Esophagus (tissue), 2 donors: Measurements from ENCODE around the gene DNM1. TPM values are rescaled to one million over a fixed set of nuclear protein-coding genes. Genes with fewer than 3 reads are reported as not detected.

Experiments used
- H3K27ac ChIP-seq, 2 donors: one replicate each; pipeline ENCODE4 v1.5.1; 2013; ENCODE audit warnings: low read depth in 2 of 2, mild to moderate bottlenecking in 2 of 2, inconsistent platforms in 1 of 2, low read length in 1 of 2, moderate library complexity in 1 of 2
- H3K27me3 ChIP-seq, 2 donors: one replicate each; pipeline ENCODE4 v1.6.1; 2013; ENCODE audit warnings: low read length in 2 of 2, control low read depth in 1 of 2, mild to moderate bottlenecking in 1 of 2; ENCODE audit not compliant: insufficient read depth in 2 of 2, control insufficient read depth in 1 of 2
- H3K36me3 ChIP-seq, 2 donors: one replicate each; pipeline ENCODE4 v1.6.1; 2013; ENCODE audit warnings: low read length in 1 of 2; ENCODE audit not compliant: control insufficient read depth in 2 of 2, insufficient read depth in 2 of 2
- H3K4me1 ChIP-seq, 2 donors: one replicate each; pipeline ENCODE4 v1.6.1; 2013; ENCODE audit warnings: low read length in 1 of 2; ENCODE audit not compliant: control insufficient read depth in 2 of 2, insufficient read depth in 2 of 2
- H3K4me3 ChIP-seq, 2 donors: one replicate each; pipeline ENCODE4 v1.5.1; 2013; ENCODE audit warnings: low read length in 2 of 2, mild to moderate bottlenecking in 2 of 2, low read depth in 1 of 2, moderate library complexity in 1 of 2
- H3K9me3 ChIP-seq, 2 donors: one replicate each; pipeline ENCODE4 v1.6.1; 2013; ENCODE audit warnings: mild to moderate bottlenecking in 2 of 2, low read depth in 1 of 2, low read length in 1 of 2, moderate library complexity in 1 of 2; ENCODE audit not compliant: control insufficient read depth in 2 of 2, insufficient read depth in 1 of 2
- WGBS, 2 donors: extraction: QIAGEN DNeasy Blood & Tissue Kit; methylation state at CpG; one replicate each; pipeline ENCODE4 v1.1.7; 2013; 5-methylcytosine and 5-hydroxymethylcytosine counted together
- polyA plus RNA-seq, 2 donors: library from polyadenylated mRNA; stranded (reverse); fragments of 200-250 nt; gene quantifications; one replicate each; pipeline ENCODE4 v1.2.3, GENCODE V29; 2013
- donor health status: healthy with polysubstance abuse.
- donor health status: Bipolar disorder and iron deficiency.

The DNM1 gene
- 1 to 10 TPM; 2.4 to 4.6 TPM for polyA plus RNA-seq

GRCh38 chr9:128203024-128203706 lies at the start of gene DNM1:
TSS of gene DNM1 (plus strand) at chr9:128203379. CDS start at chr9:128203471, 92 bp downstream.
- no peaks in the 10 kb centered on the region for H3K9me3 ChIP-seq
- H3K4me3 ChIP-seq: peak within 1 kb of the TSS; percentile 54 to 61
- 1% methylated on average over 58 to 72 of the region's 72 CpGs for WGBS, 2 donors
- H3K27me3 ChIP-seq: peaks cover 0 to 5% of the 10 kb centered on the region in 2 donors
- peaks cover 6 to 8% of the 10 kb centered on the region in 2 donors for H3K4me1 ChIP-seq
- H3K27ac ChIP-seq: peak within 1 kb of the TSS in 1 of 2 donors; percentile 27
- no peaks in the 10 kb centered on the region for H3K36me3 ChIP-seq

- WGBS, 2 donors: 87 to 90% methylated on average over 13 of the region's 13 CpGs
- Histone ChIP-seq H3K36me3 (peaks cover 0 to 2% of the 10 kb centered on the region in 2 donors), H3K27me3 (no peaks in the 10 kb centered on the region), H3K4me3 (no peak overlapping the region), H3K27ac (peak overlapping the region in 1 of 2 donors; percentile 34), H3K4me1 (peaks cover 0 to 18% of the 10 kb centered on the region in 2 donors), H3K9me3 (no peaks in the 10 kb centered on the region)
Measured at GRCh38 chr9:128153947-128154695, 49.1 kb upstream of the DNM1 start.

GRCh38 chr9:128155736-128156500 lies 47.3 kb upstream of the DNM1 start:
- Histone ChIP-seq H3K4me3 (no peak overlapping the region), H3K27me3 (no peaks in the 10 kb centered on the region), H3K4me1 (peaks cover 3 to 10% of the 10 kb centered on the region in 2 donors), H3K27ac (no peak overlapping the region), H3K9me3 (no peaks in the 10 kb centered on the region), H3K36me3 (no peaks in the 10 kb centered on the region)
- WGBS, 2 donors: 77 to 85% methylated on average over 7 of the region's 7 CpGs

GRCh38 chr9:128159522-128159783 lies 43.7 kb upstream of the DNM1 start:
- 21 to 28% methylated on average over 11 of the region's 11 CpGs for WGBS, 2 donors
- no peaks in the 10 kb centered on the region for H3K27me3 ChIP-seq
- H3K4me1 ChIP-seq: peaks cover 3 to 10% of the 10 kb centered on the region in 2 donors
- H3K4me3 ChIP-seq: peak overlapping the region; percentile 36 to 40
- peak overlapping the region; percentile 62 to 79 for H3K27ac ChIP-seq
- peaks cover 6 to 22% of the 10 kb centered on the region in 2 donors for H3K36me3 ChIP-seq
- H3K9me3 ChIP-seq: no peaks in the 10 kb centered on the region

GRCh38 chr9:128159784-128160602 lies 43.2 kb upstream of the DNM1 start, which contains the start of gene BBLN:
TSS of gene BBLN (plus strand) at chr9:128160265. CDS start at chr9:128160408, 143 bp downstream.
- peak within 1 kb of the TSS; percentile 65 to 70 for H3K4me3 ChIP-seq
- H3K36me3 ChIP-seq: peaks cover 6 to 25% of the 10 kb centered on the region in 2 donors
- peak within 1 kb of the TSS; percentile 74 to 79 for H3K27ac ChIP-seq
- H3K27me3 ChIP-seq: no peaks in the 10 kb centered on the region
- peaks cover 3 to 10% of the 10 kb centered on the region in 2 donors for H3K4me1 ChIP-seq
- 1% methylated on average over 52 to 76 of the region's 77 CpGs for WGBS, 2 donors
- H3K9me3 ChIP-seq: no peaks in the 10 kb centered on the region

- H3K27ac ChIP-seq: peak overlapping the region; percentile 74 to 76
- peak overlapping the region; percentile 65 to 70 for H3K4me3 ChIP-seq
- H3K36me3 ChIP-seq: peaks cover 6 to 25% of the 10 kb centered on the region in 2 donors
- WGBS, 2 donors: 1% methylated on average over 23 of the region's 23 CpGs
- H3K9me3 ChIP-seq: no peaks in the 10 kb centered on the region
- peaks cover 3 to 10% of the 10 kb centered on the region in 2 donors for H3K4me1 ChIP-seq
- H3K27me3 ChIP-seq: no peaks in the 10 kb centered on the region
Measured at GRCh38 chr9:128160603-128160987, 42.6 kb upstream of the DNM1 start.

- Histone ChIP-seq H3K9me3 (no peaks in the 10 kb centered on the region), H3K27me3 (no peaks in the 10 kb centered on the region), H3K27ac (peak overlapping the region in 1 of 2 donors; percentile 27), H3K4me3 (peak overlapping the region in 1 of 2 donors; percentile 65), H3K36me3 (peaks cover 12 to 32% of the 10 kb centered on the region in 2 donors), H3K4me1 (peaks cover 3 to 10% of the 10 kb centered on the region in 2 donors)
- WGBS, 2 donors: 86 to 90% methylated on average over 13 of the region's 13 CpGs
Measured at GRCh38 chr9:128161215-128161902, 41.8 kb upstream of the DNM1 start.

- H3K9me3 ChIP-seq: no peaks in the 10 kb centered on the region
- no peak overlapping the region for H3K4me3 ChIP-seq
- H3K27ac ChIP-seq: no peak overlapping the region
- H3K27me3 ChIP-seq: no peaks in the 10 kb centered on the region
- 70 to 76% methylated on average over 10 of the region's 10 CpGs for WGBS, 2 donors
- H3K36me3 ChIP-seq: peaks cover 22 to 42% of the 10 kb centered on the region in 2 donors
- H3K4me1 ChIP-seq: peaks cover 3 to 9% of the 10 kb centered on the region in 2 donors
Measured at GRCh38 chr9:128162215-128163026, 40.8 kb upstream of the DNM1 start.
